PC-9 (cell line): Measurements from ENCODE around the gene TPD52L1.

Experiments
- CTCF ChIP-seq: fragments of 200-600 bp; sonication (generic); conservative IDR thresholded peaks from 2 replicates; pipeline ENCODE4 v1.6.1; 2017; ENCODE audit warnings: mixed run types, antibody characterized with exemption, mild to moderate bottlenecking, moderate library complexity
- EZH2 ChIP-seq: fragments of 200-600 bp; sonication (generic); IDR thresholded peaks from 2 replicates; pipeline ENCODE4 v1.8.0; 2017; ENCODE audit warnings: antibody characterized with exemption, low read depth

GRCh38 chr6:125169522-125169921, 15.9 kb downstream of the TPD52L1 start:
- TF ChIP-seq CTCF (no peak), EZH2 (no peak)
